AG04450 (cell line): Measurements from ENCODE around the gene SF3A1. TPM values are rescaled to one million over a fixed set of nuclear protein-coding genes. Genes with fewer than 3 reads are reported as not detected.
A peak's percentile ranks its signal among the peaks of the same experiment; 100 is the strongest.

Experiments
- CTCF ChIA-PET: fragments of 300-600, 350-600 bp; formaldehyde crosslinking; extraction: SDS; loops from one replicate; lab custom pipeline; 2022; ENCODE audit warnings: antibody characterized with exemption, inconsistent platforms; lab: Charles Lee
- POLR2A ChIA-PET: fragments of 350-600 bp; formaldehyde crosslinking; extraction: SDS; loops from one replicate; lab custom pipeline; 2021; ENCODE audit warnings: antibody characterized with exemption, inconsistent platforms; lab: Yijun Ruan, JAX
- DNase-seq: peaks from one replicate; pipeline ENCODE4 v3.0.0-alpha.2; 2011; ENCODE audit warnings: low read depth, low spot score
- H3K27ac ChIP-seq: one replicate; pipeline ENCODE4 v1.5.1; 2012; ENCODE audit warnings: low read depth, low read length, control low read depth
- H3K27me3 ChIP-seq: one replicate; pipeline ENCODE4 v1.6.0; 2012; ENCODE audit warnings: low read length; ENCODE audit not compliant: control insufficient read depth, insufficient read depth
- H3K4me3 ChIP-seq: 2 replicates; pipeline ENCODE4 v1.5.1; 2011; ENCODE audit warnings: mild to moderate bottlenecking, low read depth, low read length, control low read depth
- H3K9me3 ChIP-seq: 2 replicates; pipeline ENCODE4 v1.5.1; 2012; ENCODE audit warnings: low read length; ENCODE audit not compliant: control insufficient read depth, insufficient read depth
- CTCF ChIP-seq: IDR thresholded peaks from 2 replicates; pipeline ENCODE4 v1.5.1; 2011; ENCODE audit warnings: low read depth, low read length, control low read depth, inconsistent platforms
- polyA plus RNA-seq: library from polyadenylated mRNA; depleted of rRNA; stranded (reverse); fragments of >200 nt; gene quantifications from 2 replicates; pipeline ENCODE4 v1.2.3, GENCODE V29; 2011

The SF3A1 gene
- polyA plus RNA-seq, 1 experiment: 53.1 TPM

- Histone ChIP-seq H3K27ac (no peak overlapping the region), H3K4me3 (peak overlapping the region; percentile 72), H3K9me3 (peaks cover 3% of the 10 kb centered on the region; the same call in 1 of the 2 replicates), H3K27me3 (no peaks in the 10 kb centered on the region)
- ChIA-PET CTCF (interaction anchor here (1.1 to 3.0 kb wide), 2 partner anchors 98 to 123 kb away, joined by 4 to 23 read pairs; no protein-coding TSS in a partner anchor), POLR2A (interaction anchor here (0.7 kb wide), 1 partner anchor 37 kb away, joined by 4 read pairs; no protein-coding TSS in a partner anchor)
- TF ChIP-seq CTCF: no peak
- no peak for DNase-seq
These were observed 29.2 kb upstream of the SF3A1 start for GRCh38 chr22:30385942-30386341.

- DNase-seq: no peak
- Histone ChIP-seq H3K27me3 (no peaks in the 10 kb centered on the region), H3K4me3 (no peak overlapping the region), H3K27ac (no peak overlapping the region), H3K9me3 (no peaks in the 10 kb centered on the region)
- ChIA-PET CTCF (interaction anchor here (0.5 to 1.5 kb wide), 2 partner anchors 95 to 127 kb away, joined by 4 read pairs; no protein-coding TSS in a partner anchor), POLR2A (no interaction called here)
- TF ChIP-seq CTCF: no peak
These were observed 26.4 kb upstream of the SF3A1 start for GRCh38 chr22:30383061-30383460.

- Histone ChIP-seq H3K9me3 (no peaks in the 10 kb centered on the region), H3K27ac (no peak overlapping the region), H3K27me3 (no peaks in the 10 kb centered on the region), H3K4me3 (no peak overlapping the region)
- CTCF ChIA-PET: interaction anchor here (0.5 to 1.5 kb wide), 2 partner anchors 94 to 127 kb away, joined by 4 read pairs; no protein-coding TSS in a partner anchor
- TF ChIP-seq CTCF: no peak
- POLR2A ChIA-PET: interaction anchor here (1.0 kb wide), 1 partner anchor 26 kb away, joined by 6 read pairs; no protein-coding TSS in a partner anchor
- no peak for DNase-seq
These were observed 25.6 kb upstream of the SF3A1 start for GRCh38 chr22:30382340-30382739.

GRCh38 chr22:30381264-30381663 is 24.6 kb upstream of the SF3A1 start:
- POLR2A ChIA-PET: no interaction called here
- Histone ChIP-seq H3K9me3 (no peaks in the 10 kb centered on the region), H3K4me3 (no peak overlapping the region), H3K27ac (no peak overlapping the region), H3K27me3 (no peaks in the 10 kb centered on the region)
- CTCF ChIA-PET: interaction anchor here (1.4 to 2.0 kb wide), 2 partner anchors 93 to 118 kb away, joined by 3 to 6 read pairs; partner anchors contain the start of gene CASTOR1
- no peak for TF ChIP-seq CTCF
- DNase-seq: no peak

- Histone ChIP-seq H3K27me3 (no peaks in the 10 kb centered on the region), H3K9me3 (no peaks in the 10 kb centered on the region), H3K27ac (no peak overlapping the region), H3K4me3 (no peak overlapping the region)
- ChIA-PET POLR2A (no interaction called here), CTCF (interaction anchor here (2.0 kb wide), 1 partner anchor 92 kb away, joined by 6 read pairs; the partner anchor contains the start of gene CASTOR1)
- no peak for TF ChIP-seq CTCF
- DNase-seq: no peak
These were observed 23.3 kb upstream of the SF3A1 start for GRCh38 chr22:30380011-30380410.
